Activated CD4-positive, alpha-beta T cell treated with anti-CD3 and anti-CD28 coated beads for 24 hours (primary cell): ENCODE data around the gene CCNL2.

Experiments
- DNase-seq, 2 donors: peaks; one replicate each; pipeline ENCODE4 v3.0.0-alpha.2; 2020; ENCODE audit warnings: low read depth in 2 of 2

The CCNL2 gene

GRCh38 chr1:1356166-1356795 is 42.9 kb downstream of the CCNL2 start:
- DNase-seq: no peak

DNA sequence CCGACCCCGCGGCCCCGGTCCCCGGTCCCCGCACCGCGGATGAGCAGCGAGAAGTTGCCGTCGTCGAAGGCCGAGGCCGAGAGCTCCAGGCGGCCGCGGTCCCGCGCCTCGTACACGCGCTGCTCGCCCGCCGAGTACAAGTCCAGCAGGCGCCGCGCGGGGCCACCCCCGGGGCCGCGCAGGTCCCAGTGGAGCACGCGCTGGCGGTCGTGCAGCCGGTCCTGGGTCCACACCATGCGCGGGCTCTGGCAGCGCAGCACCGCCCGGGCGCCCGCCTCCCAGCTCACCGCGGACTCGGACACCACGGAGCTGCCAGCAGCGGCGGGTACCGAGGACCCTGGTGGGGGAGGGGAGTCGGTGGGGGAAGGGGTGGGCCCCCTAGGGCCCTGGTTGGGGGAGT is 43.7 kb downstream of the CCNL2 start:
- DNase-seq: no peak

DNA sequence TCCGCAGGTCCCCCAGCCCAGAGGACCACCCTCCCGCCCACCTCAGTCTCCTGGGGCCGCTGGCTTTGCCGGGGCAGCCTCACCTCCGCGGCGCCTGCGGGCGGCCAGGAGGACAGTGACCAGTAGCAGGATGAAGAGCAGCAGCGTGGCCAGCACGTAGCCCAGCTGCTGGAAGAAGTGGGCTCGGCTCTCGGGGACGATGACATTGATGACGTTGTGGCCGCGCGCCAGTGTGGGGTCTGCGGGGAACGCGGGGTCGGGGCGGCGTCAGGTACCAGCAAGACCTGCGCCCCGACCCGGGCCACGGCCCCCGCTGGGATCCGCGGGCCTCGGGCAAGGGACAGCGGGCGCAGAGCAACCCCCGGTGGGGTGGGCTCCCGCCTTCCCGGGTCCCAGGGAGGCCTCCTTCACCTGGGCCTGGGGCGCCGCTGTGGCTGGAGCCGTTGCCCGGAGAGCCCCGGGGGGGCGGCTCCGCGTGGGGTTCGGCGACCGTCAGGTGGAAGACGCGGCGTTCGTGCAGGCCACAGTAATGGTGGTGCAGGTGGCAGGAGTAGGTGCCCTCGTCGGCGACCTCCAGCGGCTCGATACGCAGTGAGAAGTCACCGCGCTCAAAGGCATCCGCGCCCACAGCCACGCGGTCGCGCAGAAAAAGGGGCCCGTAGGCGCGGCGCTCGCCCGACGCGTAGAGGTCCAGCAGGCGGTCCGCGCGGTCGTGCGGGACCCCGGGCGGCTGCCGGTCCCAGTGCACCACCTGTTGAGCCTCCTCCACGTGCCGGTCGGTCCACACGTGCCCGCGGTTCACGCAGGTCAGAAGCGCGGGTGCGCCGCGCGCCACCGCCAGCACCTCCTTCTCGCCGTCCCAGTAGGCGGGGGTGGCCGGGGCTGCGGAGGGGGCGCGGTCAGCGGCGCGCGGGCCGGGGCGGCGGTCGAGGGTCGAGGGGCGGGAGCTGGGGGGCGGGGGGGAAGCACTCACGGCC is 44.6 kb downstream of the CCNL2 start:
- DNase-seq: no peak

DNA sequence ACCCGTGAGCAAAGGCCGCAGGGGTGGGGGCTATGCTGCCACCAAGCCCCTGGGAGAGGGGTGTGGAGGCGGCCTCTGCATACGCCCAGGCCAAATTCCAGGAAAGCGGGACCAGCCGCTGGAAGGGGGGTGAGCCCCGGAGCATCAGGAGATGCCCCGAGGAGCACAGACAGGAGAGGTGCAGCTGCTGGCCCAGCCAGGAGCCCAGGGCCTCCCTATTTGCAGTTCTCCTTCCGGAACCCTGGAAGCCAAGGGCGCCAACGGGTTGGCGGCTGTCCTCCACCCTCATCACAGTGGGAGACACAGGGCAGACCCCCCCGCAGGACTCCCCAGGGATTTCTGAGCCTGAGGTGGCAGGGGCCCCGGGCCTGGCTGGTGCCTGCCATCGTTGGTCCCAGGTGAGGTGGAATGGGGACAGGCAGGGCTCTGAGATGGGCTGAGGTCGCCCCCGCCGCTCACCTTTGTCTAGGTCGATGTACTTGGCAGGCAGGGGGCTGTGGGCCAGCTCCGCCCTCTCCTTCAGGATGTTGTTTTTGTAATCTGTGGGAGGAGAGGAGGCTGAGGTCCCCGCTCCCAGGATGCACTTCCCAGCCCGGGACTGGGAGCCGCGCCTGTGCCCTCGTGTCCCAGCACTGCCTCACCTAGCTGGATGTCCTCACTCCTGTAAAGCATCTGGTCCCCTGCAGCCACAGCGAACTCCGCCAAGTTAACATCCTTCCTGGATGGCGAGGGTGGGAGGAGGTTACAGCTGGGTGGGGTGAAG is 45.6 kb downstream of the CCNL2 start:
- DNase-seq: no peak

DNA sequence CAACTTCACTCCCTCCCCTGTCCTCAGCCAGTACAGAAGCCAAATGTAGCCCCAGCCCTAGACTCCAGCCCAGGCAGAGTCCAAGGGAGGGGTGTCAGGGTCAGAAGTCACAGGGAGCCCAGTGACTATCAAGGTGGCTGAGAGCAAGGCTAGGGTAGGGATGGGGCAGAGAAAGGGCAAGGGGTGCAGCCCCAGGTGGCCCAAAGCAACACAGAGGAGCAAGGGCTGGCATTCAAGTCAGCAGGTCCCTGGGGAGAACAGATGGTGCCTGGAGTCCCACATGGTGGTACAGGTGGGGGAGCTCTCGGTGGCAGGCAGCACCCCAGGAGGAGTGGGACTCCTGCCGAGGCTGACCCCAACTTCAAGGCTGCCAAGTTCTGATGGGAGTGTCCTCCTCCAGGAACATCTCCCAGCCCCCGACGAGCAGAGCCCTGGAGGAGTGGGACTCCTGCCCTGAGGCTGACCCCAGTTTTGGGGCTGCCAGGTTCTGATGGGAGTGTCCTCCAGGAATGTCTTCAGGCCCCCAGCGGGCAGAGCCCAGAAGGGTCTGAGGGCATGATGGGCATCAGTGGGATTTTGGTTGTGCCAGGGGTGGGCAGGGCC is 46.2 kb downstream of the CCNL2 start:
- DNase-seq: no peak

DNA sequence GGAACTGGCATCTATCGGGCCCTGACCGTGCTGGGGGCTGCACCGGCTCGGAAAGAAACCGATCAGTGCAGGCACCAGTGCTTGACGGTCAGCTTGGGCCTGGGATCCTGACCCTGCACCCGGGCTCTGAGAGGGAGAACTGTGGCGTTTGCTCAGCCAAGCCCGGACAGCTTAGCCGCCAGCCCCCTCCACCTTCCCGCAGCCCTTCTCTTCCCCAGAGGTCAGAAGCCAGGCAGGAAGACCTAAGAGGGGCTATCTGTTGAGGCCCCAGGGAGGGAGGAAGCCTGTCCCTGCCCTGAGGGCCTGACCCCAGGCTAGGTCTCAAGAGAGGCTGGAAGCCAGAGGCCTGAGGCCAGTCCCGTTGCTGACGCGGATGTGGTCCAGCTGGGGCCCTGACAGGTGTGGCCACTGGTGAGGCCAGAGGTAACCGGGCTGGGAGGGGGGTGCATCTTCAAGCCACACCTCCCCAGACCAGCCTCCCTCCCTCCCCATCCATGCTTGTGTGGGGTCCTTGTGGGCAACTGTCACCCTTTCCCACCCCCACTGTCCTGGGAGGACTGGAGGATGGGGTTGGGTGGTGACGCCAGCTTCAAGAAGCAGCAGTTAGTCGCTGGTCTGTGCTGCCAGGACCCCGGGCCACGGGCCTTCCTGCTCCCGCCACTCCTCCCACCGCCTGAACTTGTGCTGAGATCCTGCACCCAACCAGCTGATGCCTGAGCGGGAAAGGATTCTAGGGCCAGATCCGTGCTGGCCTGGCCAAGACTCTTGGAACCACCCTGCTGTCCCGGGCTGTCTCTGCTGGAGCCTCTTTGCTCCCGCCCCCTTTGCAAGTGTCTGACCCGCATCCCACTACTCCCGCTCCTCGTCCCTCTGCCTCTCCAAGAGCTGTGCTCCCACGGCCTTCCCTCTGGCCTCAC is 47.4 kb downstream of the CCNL2 start:
- DNase-seq: no peak

DNA sequence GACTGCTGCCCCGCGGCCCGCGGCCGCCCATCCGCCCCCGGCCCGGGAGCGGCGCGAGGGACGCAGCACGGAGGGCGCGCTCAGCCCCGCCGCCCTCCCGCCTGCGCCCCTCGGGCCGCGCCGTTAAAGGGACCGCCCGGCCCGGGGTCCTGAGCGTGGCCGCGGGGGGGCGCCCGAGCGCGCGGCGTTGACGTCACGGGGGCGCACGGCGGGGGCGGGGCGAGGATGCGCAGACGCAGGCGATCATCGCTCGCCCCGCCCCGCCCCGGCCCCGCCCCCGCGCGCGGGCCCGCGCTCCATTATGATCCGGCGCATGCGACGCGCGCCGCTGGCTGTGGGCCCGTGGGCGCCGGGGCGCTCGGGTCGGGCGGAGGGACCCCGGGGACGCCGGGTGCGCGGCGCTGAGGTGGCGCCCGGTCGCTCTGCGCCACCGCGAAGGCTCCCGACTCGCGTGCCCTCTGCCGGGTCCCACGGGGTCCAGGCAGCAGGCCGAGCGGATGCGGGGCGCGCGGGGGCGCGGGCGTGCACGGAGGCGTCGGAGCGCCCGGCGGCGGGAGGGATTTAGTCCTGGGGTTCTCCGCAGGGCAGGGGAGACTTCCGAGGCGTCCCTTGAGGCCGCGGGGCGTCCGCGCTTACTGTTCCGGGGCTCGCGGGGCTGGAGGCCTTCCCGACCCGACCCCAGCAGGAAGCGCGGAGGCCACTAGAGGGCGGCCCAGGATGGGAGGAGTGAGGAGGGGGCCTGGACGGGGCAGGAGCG is 49.7 kb downstream of the CCNL2 start, which contains the start of gene DVL1:
TSS of gene DVL1 (minus strand) at position 163 of the 757 bp plus-strand sequence. CDS start 353 bp downstream, outside the sequence.
- DNase-seq: peak; percentile 53 to 61

DNA sequence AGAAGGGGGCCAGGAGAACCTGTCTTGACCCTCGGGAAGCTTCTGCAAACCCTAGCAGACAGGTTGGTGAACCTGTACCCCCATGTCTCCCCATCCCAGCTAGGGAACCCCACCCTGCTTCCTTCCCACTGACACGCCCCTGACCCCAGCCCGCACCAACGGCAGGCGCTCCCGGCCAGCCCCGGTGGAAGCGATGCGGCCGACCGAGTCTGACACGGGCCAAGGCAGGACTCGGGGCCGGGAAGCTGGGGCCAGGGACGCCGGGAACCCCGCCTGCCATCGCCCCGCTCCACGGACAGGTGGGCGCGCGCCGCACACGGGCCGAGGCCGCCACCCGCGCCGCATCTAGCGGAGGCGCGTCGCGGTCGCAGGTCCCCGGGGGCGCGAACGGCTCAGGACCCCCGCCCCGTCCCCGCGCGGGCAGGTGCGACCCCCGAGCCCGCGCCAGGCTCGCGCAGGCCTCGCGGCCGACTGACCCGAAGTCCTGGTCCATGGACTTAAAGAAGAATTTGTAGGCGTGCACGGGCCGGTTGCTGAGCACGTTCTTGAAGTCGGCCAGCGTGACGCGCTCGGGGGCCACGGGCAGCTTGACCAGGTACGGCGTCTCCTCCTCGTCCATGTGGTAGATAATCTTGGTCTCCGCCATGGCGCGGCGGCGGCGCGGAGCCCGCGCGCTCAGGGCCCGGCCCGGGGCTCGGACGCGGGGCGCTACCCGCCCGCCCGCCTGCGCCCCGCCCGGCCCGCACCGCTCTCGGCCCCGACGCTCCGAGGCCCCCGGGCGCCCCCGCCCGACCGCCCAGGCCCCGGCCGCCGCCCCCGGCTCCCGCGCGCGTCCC is 50.5 kb downstream of the CCNL2 start:
- DNase-seq: no peak

GRCh38 chr1:1347663-1348419 is 51.3 kb downstream of the CCNL2 start:
- no peak for DNase-seq

GRCh38 chr1:1347026-1347595 is 52.0 kb downstream of the CCNL2 start:
- no peak for DNase-seq

DNA sequence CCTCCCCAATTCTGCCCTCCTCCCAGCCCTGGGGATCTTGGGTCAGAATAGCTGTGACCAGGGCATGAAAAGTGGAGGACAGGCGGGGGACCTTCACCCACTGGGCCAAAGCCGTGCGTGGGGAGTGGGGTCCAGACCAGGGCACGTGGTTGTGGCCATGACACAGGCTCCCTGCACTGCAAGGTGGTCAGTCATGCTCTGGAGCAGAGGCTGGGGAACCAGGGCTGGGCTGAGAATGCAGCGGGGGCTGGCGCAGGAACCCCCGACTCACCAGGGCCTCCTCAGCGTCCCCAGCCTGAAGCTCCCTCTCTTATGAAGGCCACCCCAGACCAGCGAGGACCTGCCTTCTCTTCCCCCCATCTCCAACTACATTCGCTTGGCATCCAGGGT is 52.6 kb downstream of the CCNL2 start:
- no peak for DNase-seq

GRCh38 chr1:1345860-1346500 is 53.2 kb downstream of the CCNL2 start:
- no peak for DNase-seq

GRCh38 chr1:1345384-1345783 is 53.8 kb downstream of the CCNL2 start:
- no peak for DNase-seq

- peak; percentile 38 to 43 for DNase-seq
Measured at GRCh38 chr1:1344655-1345361, 54.3 kb downstream of the CCNL2 start.

- no peak for DNase-seq
Measured at GRCh38 chr1:1343811-1344421, 55.2 kb downstream of the CCNL2 start.

DNA sequence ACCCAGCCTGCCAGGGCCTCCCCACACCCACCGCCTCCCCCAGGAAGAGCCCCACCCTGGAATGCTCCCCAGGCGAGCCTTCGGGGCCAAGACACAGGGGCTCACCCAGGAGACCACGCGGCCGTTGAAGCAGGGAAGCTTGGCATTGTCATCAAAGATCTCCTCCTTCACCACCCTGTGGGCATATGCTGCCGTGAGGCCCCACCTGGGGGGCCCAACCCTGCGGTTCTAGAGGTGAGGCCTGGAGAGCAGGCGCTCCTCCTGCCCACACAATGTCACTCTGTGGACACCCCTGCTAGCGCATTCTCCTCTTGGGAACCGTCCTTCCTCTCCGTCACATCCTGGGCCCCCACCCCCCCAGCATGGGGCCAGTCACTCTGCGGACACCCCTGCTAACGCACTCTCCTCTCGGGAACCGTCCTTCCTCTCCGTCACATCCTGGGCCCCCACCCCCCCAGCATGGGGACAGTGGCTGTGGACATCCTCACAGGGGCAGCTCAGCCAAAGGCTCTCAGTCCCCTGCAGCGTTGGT is 56.5 kb downstream of the CCNL2 start:
- DNase-seq: no peak
